ENCODE data around the gene SLC23A1. TPM values are rescaled to one million over a fixed set of nuclear protein-coding genes. Genes with fewer than 3 reads are reported as not detected.
"Not testable (repeated sequence)": the region's sequence is repeated elsewhere in the genome, so short reads cannot be mapped to it uniquely, and the experiment has no call there.

The SLC23A1 gene
- polyA plus RNA-seq, 2 of the 4 experiments (the other 2 are of a cell fraction) = 4.3 to 7.7 TPM

GRCh38 chr5:139410121-139410992, 27.3 kb upstream of the SLC23A1 start:
- H3K4me1 ChIP-seq = no peaks in the 10 kb centered on the region
- TF ChIP-seq NR3C1 (IDR thresholded peaks at IDR 0.05) = no peak
- ChIA-PET CTCF (interaction anchor here (1.0 to 4.9 kb wide), 5 partner anchors 11 to 355 kb away, joined by 3 to 57 read pairs (median 6); no protein-coding TSS in a partner anchor), POLR2A (interaction anchor here (1.5 kb wide), 1 partner anchor 151 kb away, joined by 3 read pairs; the partner anchor contains the start of gene UBE2D2)
- ATAC-seq (no peak), DNase-seq (ENCODE audit: low read depth in 1 of 2, low spot score in 1 of 2) (no peak), FAIRE-seq (no peak)
- H3K4me2 ChIP-seq = no peak overlapping the region
- H3K4me3 ChIP-seq = no peak overlapping the region
- WGBS (ENCODE audit: missing lambda C conversion rate) = 52% methylated on average over 6 of the region's 6 CpGs
- H3K27ac ChIP-seq = no peak overlapping the region
- H3K9me3 ChIP-seq = no peaks in the 10 kb centered on the region

DNA sequence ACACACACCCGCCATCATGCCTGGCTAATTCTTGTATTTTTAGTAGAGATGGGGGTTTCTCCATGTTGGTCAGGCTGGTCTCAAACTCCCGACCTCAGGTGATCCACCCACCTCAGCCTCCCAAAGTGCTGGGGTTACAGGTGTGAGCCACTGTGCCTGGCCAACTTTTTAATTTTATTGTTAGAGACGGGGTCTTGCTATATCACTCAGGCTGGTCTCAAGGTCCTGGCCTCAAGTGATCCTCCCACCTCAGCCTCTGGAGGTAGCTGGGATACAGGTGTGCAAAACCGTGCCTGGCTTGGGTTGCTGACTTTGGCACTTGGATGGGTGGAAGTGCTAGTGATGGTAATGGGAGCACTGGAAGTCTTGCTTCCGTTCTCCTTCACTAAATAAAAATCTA, 26.0 kb upstream of the SLC23A1 start:
- DNase-seq (ENCODE audit: low read depth in 1 of 2, low spot score in 1 of 2); POLR2A ChIA-PET; H3K9me3 ChIP-seq; H3K4me3 ChIP-seq; ATAC-seq; FAIRE-seq; H3K4me1 ChIP-seq; H3K4me2 ChIP-seq; H3K27ac ChIP-seq: not testable (repeated sequence)
- WGBS (ENCODE audit: missing lambda C conversion rate) = 77% methylated on average over 5 of the region's 5 CpGs
- CTCF ChIA-PET = interaction anchor here (1.5 to 4.9 kb wide), 4 partner anchors 12 to 356 kb away, joined by 4 to 57 read pairs (median 10); no protein-coding TSS in a partner anchor

- no peak for FAIRE-seq
- POLR2A ChIA-PET = no interaction called here
Observed at GRCh38 chr5:139408191-139408590, 25.1 kb upstream of the SLC23A1 start.

DNA sequence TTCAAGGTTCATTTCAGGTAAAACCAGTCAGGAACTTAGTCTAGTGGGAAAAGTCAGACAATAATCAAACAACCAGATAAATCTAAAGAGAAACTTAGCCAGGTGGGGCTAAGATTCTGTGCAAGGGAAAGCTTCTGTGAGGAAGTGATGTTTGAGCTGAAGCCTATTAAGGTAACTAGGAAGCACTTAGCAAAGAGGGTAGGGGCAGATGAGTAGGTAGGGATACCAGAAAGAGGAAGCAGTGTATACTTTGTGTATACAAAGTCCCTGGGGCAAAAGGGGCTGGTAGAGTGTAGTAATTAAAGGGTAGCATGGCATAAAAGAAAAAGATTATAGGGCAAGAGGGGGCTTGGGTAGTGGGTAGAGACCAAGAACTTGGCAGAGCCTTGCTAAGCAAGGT, 24.4 kb upstream of the SLC23A1 start:
- ChIA-PET POLR2A (no interaction called here), CTCF (interaction anchor here (1.2 to 6.1 kb wide), 3 partner anchors 13 to 15 kb away, joined by 3 to 48 read pairs (median 4); partner anchors contain the start of gene PROB1)
- DNase-seq (ENCODE audit: low read depth in 1 of 2, low spot score in 1 of 2) (no peak), FAIRE-seq (no peak), ATAC-seq (no peak)
- TF ChIP-seq HMGXB4 (CRISPR knock-in tag; IDR thresholded peaks at IDR 0.05; ENCODE audit: borderline replicate concordance) = no peak
- no peak overlapping the region for H3K4me2 ChIP-seq
- H3K4me1 ChIP-seq = peaks cover 12% of the 10 kb centered on the region
- no peaks in the 10 kb centered on the region for H3K9me3 ChIP-seq
- no peak overlapping the region for H3K4me3 ChIP-seq
- no peak overlapping the region for H3K27ac ChIP-seq

More at GRCh38 chr5:139408191-139408590, 25.1 kb upstream of the SLC23A1 start:
- Histone ChIP-seq H3K9me3 (no peaks in the 10 kb centered on the region), H3K27ac (no peak overlapping the region), H3K4me3 (no peak overlapping the region), H3K4me2 (no peak overlapping the region), H3K4me1 (peaks cover 8% of the 10 kb centered on the region)
- DNase-seq (ENCODE audit: low read depth in 1 of 2, low spot score in 1 of 2) (no peak), ATAC-seq (no peak)
- TF ChIP-seq FOSB (CRISPR knock-in tag; IDR thresholded peaks at IDR 0.05) = no peak
- TF ChIP-seq KDM5A (IDR thresholded peaks at IDR 0.05) = no peak
- no peak for TF ChIP-seq CHD4 (IDR thresholded peaks at IDR 0.05; ENCODE audit: borderline replicate concordance)
- no peak for TF ChIP-seq CBX2 (IDR thresholded peaks at IDR 0.05; ENCODE audit: borderline replicate concordance, low read depth)
- TF ChIP-seq GATA3 (IDR thresholded peaks at IDR 0.05; ENCODE audit: borderline replicate concordance) = no peak
- TF ChIP-seq HOXA7 (CRISPR knock-in tag; IDR thresholded peaks at IDR 0.05) = no peak
- no peak for TF ChIP-seq CBX8 (IDR thresholded peaks at IDR 0.05)
- no peak for TF ChIP-seq SREBF2 (IDR thresholded peaks at IDR 0.05)
- TF ChIP-seq JUN (IDR thresholded peaks at IDR 0.05) = no peak
- no peak for TF ChIP-seq MAZ (IDR thresholded peaks at IDR 0.05; ENCODE audit: borderline replicate concordance, low read depth, low read length)
- no peak for TF ChIP-seq RAD21 (conservative IDR thresholded peaks at IDR 0.05 in 1 of 2, IDR thresholded peaks at IDR 0.05 in 1 of 2)
- CTCF ChIA-PET = interaction anchor here (0.6 to 6.1 kb wide), 3 partner anchors 14 to 72 kb away, joined by 3 to 48 read pairs (median 4); no protein-coding TSS in a partner anchor
- 89% methylated on average over 7 of the region's 7 CpGs for WGBS (ENCODE audit: missing lambda C conversion rate)

DNA sequence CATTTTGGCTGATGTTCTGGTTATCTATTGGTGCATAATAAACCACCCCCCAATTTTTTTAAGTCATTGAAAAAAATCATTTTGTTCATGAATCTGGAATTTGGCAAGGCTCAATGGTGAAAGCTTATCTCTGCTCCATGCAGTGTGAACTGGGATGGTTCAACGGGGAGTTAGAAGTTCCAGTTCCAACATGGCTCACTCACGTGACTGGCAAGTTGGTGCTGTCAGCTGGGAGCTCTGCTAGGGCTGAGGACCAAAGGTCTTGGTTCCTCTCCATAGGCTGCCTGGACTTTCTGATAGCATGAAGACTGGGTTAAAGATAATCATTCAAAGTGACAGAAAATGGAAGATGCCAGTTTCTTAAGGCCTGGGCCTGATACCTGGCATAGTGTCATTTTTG, 23.9 kb upstream of the SLC23A1 start:
- H3K9me3 ChIP-seq = no peaks in the 10 kb centered on the region
- FAIRE-seq = no peak
- H3K4me1 ChIP-seq = peaks cover 12% of the 10 kb centered on the region
- DNase-seq (ENCODE audit: low read depth in 1 of 2, low spot score in 1 of 2) = no peak
- H3K4me2 ChIP-seq = no peak overlapping the region
- H3K4me3 ChIP-seq = no peak overlapping the region
- H3K27ac ChIP-seq = no peak overlapping the region
- ChIA-PET POLR2A (no interaction called here), CTCF (interaction anchor here (1.2 to 6.1 kb wide), 4 partner anchors 12 to 107 kb away, joined by 3 to 48 read pairs (median 8); partner anchors contain the start of gene PROB1)
- 85% methylated on average over 2 of the region's 2 CpGs for WGBS (ENCODE audit: missing lambda C conversion rate)
- no peak for ATAC-seq
- TF ChIP-seq JUN (IDR thresholded peaks at IDR 0.05) = no peak
- no peak for TF ChIP-seq ESRRA (IDR thresholded peaks at IDR 0.05; ENCODE audit: borderline replicate concordance, low read length)
- TF ChIP-seq HOXB13 (CRISPR knock-in tag; IDR thresholded peaks at IDR 0.05; ENCODE audit: low read depth) = no peak
- TF ChIP-seq KDM5A (IDR thresholded peaks at IDR 0.05) = no peak
- no peak for TF ChIP-seq HEYL (CRISPR knock-in tag; IDR thresholded peaks at IDR 0.05)
- TF ChIP-seq, protein P1, sequence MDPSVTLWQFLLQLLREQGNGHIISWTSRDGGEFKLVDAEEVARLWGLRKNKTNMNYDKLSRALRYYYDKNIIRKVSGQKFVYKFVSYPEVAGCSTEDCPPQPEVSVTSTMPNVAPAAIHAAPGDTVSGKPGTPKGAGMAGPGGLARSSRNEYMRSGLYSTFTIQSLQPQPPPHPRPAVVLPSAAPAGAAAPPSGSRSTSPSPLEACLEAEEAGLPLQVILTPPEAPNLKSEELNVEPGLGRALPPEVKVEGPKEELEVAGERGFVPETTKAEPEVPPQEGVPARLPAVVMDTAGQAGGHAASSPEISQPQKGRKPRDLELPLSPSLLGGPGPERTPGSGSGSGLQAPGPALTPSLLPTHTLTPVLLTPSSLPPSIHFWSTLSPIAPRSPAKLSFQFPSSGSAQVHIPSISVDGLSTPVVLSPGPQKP (IDR thresholded peaks at IDR 0.05; ENCODE audit: low read depth, low read length) = no peak
- no peak for TF ChIP-seq POLR2A (IDR thresholded peaks at IDR 0.05; ENCODE audit: low read length)
- no peak for TF ChIP-seq KDM1A (IDR thresholded peaks at IDR 0.05; ENCODE audit: low read depth)
- no peak for TF ChIP-seq CEBPB (IDR thresholded peaks at IDR 0.05)
- no peak for TF ChIP-seq RFX5 (IDR thresholded peaks at IDR 0.05)
- TF ChIP-seq ZFP36 (IDR thresholded peaks at IDR 0.05; ENCODE audit: borderline replicate concordance, partially characterized antibody) = no peak
- no peak for TF ChIP-seq GATA3 (IDR thresholded peaks at IDR 0.05; ENCODE audit: borderline replicate concordance)

Measured in A549 (cell line).